ENCODE results near the gene IL32.

The IL32 gene

GRCh38 chr16:3027983-3028715 lies 37.3 kb upstream of the IL32 start:
- peak; percentile 76 for DNase-seq

DNA sequence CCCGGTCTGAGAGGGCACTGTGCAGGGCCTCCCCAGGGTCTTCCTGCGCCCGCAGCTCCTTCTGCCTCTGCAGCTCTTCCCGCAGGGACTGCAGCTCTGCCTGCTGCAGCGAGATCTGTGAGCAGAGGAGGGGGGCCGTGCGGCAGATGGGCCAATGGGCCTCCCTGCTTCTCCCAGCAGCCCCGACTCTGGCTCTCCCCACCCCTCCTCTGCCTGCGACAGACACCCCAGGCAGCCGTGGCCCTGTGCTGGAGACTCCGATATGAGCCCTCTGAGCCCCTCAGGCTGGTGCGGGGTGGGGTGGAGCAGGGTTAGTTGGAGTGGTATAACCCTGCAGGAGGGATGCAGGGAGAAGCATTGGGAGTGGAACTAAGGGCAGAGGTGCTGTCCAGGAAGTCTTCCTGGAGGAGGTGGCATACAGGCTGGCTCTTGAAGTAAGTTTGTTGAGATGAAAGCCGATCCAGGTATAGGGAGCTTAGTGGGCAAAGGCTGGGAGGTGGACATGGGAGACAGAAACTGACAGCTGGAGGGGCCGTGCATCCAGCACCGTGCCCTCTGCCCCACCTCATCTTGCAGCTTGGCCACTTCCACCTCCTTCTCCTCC lies 36.6 kb upstream of the IL32 start:
- DNase-seq, result no peak

DNA sequence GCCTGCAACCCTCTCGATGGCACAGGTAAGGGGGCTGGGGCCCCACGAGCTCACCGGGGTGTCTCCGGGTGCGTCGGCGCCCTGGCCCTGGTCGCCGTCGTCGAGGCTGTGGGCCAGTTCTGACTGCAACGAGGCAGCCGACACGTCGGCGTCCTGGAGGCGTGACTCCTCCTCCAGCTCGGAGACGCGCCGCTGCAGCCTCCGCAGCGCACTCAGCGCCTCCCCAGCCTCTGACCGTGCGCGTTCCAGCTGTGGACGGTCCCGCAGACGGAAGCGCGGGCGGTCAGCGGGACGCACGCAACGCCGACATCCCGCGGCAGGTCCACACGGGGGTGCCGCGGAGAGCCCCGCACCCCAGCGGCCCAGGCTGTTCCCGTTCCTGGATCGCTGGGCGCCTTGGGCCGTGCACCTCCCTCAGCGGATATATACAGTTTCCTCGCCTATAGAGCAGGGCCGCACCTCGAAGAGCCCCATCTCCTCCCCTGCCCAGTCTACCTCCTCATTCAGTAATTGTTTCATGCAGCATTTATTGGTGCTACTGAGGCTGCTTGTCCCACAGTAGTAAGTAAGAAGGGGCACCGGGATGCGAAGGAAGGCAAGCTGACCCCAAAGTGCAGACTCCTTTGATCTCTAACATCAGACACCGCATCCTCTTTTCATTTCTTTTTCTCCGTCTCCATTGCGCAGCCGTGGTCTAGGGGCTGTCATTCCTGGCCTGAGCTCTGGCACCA lies 35.8 kb upstream of the IL32 start:
- DNase-seq, result peak; percentile 43

- no peak for DNase-seq
These were observed 34.9 kb upstream of the IL32 start for GRCh38 chr16:3030222-3031212.

- no peak for DNase-seq
These were observed 32.8 kb upstream of the IL32 start for GRCh38 chr16:3032624-3033023.

DNA sequence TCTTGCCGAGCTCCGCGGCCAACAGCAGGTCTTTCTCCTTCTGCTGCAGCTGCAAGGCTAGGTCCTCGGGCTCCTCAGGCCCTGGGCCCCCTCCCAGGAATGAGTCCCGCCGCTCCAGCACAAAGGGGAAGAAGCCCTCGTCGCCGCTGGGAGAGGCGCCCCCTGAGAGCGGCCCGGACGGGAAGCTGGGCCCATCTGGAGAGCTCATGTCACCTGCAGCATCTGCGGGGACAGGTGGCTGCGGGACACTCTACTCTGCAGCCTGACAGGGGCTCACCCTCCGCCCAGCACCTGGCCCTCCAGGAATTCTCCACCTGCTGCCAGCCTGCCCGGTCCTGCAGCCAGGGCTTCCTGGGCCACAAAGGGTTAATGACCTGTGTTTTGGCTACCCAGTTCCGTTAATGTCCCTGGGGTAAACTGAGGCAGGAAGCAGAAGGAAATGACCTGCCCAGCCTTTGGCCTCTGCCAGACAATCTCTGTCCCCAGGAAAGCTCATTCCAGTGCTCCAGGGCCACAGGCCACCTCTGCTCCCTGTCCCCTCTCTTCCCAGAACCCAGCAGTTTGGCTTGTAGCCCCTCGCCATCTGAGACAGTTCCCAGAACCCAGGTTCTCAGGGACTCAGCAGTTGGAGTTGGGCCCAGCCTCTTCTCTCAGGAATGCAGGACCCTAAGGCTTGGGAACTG lies 30.0 kb upstream of the IL32 start:
- no peak for DNase-seq

DNA sequence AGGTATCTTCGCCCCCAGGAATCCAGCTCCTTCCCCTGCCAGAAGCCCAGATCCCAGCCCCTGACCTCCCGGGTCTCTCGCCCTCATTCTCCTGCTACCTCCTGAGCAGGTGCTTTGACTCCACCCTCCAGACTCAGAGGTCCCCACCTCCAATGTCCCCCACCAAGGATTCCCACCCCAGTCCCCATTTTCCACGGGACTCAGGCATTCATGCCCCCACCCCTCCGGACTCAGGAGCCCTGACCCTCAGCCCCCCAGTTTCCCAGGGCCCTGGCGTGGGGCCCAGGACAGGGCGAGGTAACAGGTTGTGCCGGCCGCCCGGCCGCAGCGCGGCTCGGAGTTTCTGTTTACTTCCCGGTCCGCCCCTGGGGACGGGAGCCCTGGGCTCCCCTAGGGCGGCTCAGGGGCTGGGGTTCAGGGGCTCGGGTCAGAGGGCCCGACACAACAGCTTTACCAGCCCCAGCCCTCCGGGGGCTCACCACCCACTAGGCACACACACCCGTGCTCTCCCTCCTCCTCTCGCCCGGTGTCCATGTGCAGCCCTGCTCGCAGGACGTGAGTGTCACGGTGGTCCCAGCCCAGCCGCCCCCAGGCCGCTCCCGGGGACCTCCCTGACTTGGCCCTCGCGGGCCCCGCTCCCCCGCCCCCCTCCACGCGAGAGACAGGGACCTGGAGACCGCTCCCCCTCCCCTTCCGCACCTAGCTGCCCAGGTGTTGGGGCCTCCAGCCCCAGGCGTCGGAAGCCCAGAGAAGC lies 29.3 kb upstream of the IL32 start:
- DNase-seq, result no peak

DNA sequence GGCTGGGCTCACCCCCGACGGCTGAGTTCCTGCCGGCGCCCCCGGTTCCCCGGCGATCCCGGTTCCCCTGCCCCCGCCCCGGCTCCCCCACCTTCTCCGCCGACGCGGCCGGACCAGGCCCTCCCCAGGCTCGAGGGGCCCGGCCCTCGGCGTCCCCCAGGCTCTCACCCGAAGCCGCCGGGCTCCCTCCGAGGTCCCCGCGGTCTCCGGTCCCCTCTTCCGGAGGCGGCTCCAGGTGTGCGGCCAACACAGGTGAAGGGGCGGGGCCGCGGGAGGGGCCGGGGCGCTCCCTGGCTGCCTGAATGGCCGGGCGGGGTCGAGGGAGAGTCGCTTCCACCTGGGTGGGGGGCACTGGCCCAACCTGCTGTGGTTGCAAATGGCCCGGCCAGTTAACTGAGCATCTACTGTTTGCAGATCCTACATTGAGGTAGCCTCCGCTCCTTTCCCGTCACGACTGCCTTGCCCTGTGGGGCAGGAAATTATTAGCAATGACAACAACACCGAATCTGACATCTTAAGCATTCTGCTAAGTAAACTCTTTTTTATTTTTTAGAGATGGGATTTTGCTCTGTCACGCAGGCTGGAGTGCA lies 28.6 kb upstream of the IL32 start, which contains the start of gene BICDL2:
BICDL2 (minus strand) TSS at position 219 of the 590 bp plus-strand sequence. CDS start 1,448 bp downstream, outside the sequence.
- no peak for DNase-seq

DNA sequence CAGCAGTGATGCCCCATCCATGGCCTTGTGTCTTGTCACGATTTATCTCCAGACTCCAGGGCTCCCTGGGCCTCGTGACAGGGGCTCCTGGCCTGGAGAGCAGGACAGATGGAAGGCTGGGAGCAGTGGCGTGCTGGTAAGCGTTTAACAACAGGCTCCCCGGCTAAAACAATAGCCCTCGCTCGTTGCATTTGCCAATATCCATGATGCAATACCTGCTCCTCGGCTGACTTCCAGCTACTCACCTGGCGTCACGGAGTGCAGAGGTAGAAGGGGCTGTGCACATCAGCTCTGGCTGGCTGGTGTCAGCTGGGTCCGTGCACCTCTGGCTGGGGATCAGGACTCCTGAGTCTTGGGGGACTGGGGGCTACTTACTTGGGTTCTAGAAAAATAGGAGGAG lies 27.2 kb upstream of the IL32 start:
- no peak for DNase-seq

DNA sequence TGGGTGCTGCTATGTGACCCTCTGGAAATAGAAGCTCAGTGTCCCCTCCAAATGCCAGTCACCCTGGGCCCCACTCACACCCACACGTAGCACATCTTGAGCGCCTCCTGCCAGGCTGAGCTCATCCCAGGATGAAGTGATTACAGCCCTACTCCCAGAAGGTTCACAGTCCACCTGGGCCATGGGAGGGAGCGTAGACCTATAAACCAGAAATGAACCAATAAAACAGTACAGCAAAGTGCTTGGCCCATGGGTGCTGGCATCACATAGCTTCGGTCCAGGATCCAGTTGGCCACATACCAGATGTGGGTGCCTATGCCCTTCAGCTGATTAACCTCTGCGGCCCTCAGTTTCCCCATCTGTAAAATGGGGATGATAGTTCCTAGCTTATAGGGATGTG lies 26.5 kb upstream of the IL32 start:
- DNase-seq, result no peak

GRCh38 chr16:3042376-3042775 lies 23.1 kb upstream of the IL32 start:
- no peak for DNase-seq

DNA sequence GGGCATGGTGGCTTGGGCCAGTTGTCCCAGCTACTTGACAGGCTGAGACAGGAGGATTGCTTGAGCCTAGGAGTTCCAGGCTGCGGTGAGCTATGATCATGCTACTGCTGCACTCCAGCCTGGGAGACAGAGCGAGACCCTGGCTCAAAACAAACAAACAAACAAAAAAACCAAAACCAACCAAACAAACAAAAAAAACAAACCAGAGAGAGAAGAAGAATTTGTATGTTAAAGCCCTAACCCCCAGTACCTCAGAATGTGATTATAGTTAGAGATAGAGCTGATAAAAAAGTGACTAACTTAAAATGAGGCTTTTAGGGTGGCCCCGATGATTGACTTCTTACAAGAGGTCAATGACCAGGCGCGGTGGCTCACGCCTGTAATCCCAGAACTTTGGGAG lies 20.7 kb upstream of the IL32 start:
- no peak for DNase-seq

GRCh38 chr16:3045758-3046640 lies 19.4 kb upstream of the IL32 start, which contains the start of gene MMP25:
Gene MMP25 (plus strand): TSS chr16:3046561. CDS start chr16:3046918, 357 bp downstream.
- no peak for DNase-seq

DNA sequence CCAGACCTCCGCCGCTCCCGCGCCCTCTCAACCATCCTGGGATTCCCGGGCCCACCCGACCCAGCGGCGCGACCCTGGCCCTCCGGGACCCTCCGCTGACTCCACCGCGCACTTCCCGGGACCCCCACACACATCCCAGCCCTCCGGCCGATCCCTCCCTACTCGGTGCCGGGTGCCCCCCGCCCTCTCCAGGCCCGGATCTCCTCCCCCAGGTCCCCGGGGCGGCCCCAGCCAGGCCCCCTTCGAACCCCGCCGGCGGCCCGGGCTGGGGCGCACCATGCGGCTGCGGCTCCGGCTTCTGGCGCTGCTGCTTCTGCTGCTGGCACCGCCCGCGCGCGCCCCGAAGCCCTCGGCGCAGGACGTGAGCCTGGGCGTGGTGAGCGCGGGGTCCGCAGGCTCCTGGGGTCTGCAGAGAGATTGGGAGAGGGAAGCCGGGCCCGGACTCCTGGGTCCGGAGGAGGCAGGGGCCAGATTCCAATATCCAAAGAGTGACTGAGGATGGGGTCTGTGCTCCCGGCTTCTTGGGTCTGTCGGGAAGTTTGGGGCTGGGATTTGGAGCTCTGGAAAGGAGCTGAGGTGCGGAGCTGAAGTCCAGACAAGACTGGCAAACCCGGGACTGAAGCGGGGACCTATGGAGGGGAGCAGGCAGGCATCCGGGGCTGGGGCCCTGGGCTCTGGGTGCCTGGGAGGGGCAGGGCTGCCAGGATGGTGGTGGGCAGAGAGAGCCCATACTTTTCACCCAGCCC lies 18.6 kb upstream of the IL32 start:
- DNase-seq, result no peak

- no peak for DNase-seq
These were observed 18.1 kb upstream of the IL32 start for GRCh38 chr16:3047387-3047720.

DNA sequence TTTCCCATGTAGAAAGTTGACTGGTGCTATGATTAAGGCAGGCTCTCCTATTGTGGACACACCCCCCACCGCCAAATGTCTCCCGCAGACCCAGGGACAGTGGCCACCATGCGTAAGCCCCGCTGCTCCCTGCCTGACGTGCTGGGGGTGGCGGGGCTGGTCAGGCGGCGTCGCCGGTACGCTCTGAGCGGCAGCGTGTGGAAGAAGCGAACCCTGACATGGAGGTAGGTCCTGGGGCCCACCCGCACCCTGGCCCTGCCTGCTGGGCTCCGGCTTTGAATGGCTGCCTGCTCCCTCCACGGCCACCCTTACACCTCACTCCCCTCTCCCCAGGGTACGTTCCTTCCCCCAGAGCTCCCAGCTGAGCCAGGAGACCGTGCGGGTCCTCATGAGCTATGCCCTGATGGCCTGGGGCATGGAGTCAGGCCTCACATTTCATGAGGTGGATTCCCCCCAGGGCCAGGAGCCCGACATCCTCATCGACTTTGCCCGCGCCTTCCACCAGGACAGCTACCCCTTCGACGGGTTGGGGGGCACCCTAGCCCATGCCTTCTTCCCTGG lies 15.4 kb upstream of the IL32 start:
- DNase-seq, result no peak

DNA sequence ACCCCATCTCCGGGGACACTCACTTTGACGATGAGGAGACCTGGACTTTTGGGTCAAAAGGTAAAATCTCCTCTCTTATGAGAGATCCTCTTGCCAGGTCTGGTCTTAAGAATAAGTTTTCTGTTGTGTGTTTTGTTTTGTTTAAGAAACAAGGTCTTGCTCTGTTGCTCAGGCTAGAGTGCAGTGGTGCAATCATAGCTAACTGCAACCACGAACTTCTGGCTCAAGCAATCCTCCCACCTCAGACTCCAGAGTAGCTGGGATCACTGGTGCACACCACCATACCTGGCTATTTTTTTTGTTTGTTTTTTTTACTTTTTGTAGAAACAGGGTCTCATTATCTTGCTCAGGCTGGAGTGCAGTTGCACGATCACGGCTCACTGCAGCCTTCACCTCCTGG lies 15.0 kb upstream of the IL32 start:
- no peak for DNase-seq

- DNase-seq, result no peak
These were observed 14.4 kb upstream of the IL32 start for GRCh38 chr16:3051009-3051408.

- DNase-seq, result no peak
These were observed 13.9 kb upstream of the IL32 start for GRCh38 chr16:3051494-3051893.
